ENCODE data around the gene MRM2.

GRCh38 chr7:2260820-2261219 lies 18.8 kb upstream of the MRM2 start:
- TF ChIP-seq EP300 (IDR thresholded peaks at IDR 0.05) (no peak), CTCF (IDR thresholded peaks at IDR 0.05) (no peak), POLR2A (IDR thresholded peaks at IDR 0.05) (no peak)

Measured in stomach (tissue), 4 donors.